Prostate gland (tissue), 2 donors: ENCODE results near the gene HRH2. TPM values are rescaled to one million over a fixed set of nuclear protein-coding genes. Genes with fewer than 3 reads are reported as not detected.

Experiments
- DNase-seq: peaks from one replicate; pipeline ENCODE4 v3.0.0-alpha.2; 2019; ENCODE audit warnings: low spot score
- H3K27ac ChIP-seq, 2 donors: fragments of 200-600 bp; sonication (generic); 2 replicates each; pipeline ENCODE4 v1.5.1; 2017 to 2019
- H3K27me3 ChIP-seq: fragments of 200-600 bp; sonication (generic); replicated peaks from 2 replicates; pipeline ENCODE4 v1.5.1; 2019; ENCODE audit not compliant: insufficient read depth
- H3K36me3 ChIP-seq, 2 donors: fragments of 200-600 bp; sonication (generic); 1 replicate in 1 of 2; 2 replicates in 1 of 2; pipeline versions ENCODE4 v1.5.1 to v1.8.1; 2017 to 2019
- H3K4me1 ChIP-seq: fragments of 200-600 bp; sonication (generic); replicated peaks from 2 replicates; pipeline ENCODE4 v1.5.1; 2019
- H3K4me3 ChIP-seq, 2 donors: fragments of 200-600 bp; sonication (generic); 2 replicates each; pipeline ENCODE4 v1.5.1; 2017 to 2019
- H3K9me3 ChIP-seq: fragments of 200-600 bp; sonication (generic); 2 replicates; pipeline ENCODE4 v1.5.1; 2017
- CTCF ChIP-seq, 4 experiments: fragments of 200-600 bp in 2 of 4; fragments of 450-650 bp in 2 of 4; sonication (generic) in 2 of 4; IDR thresholded peaks; 1 replicate in 3 of 4; 2 replicates in 1 of 4; pipeline ENCODE4 v1.5.1; 2016 to 2019; ENCODE audit warnings: antibody characterized with exemption in 4 of 4, mild to moderate bottlenecking in 2 of 4, moderate library complexity in 2 of 4
- POLR2A ChIP-seq: fragments of 450-650 bp; IDR thresholded peaks from one replicate; pipeline ENCODE4 v1.6.1; 2016; ENCODE audit warnings: antibody characterized with exemption, mild to moderate bottlenecking
- POLR2AphosphoS5 ChIP-seq: sonication (generic); formaldehyde crosslinking; IDR thresholded peaks from one replicate; pipeline ENCODE4 v1.6.1; 2017; ENCODE audit warnings: antibody characterized with exemption
- WGBS: methylation state at CpG from one replicate; pipeline ENCODE4 v1.1.5; 2018; 5-methylcytosine and 5-hydroxymethylcytosine counted together
- intact Hi-C: fragments of 100-400 bp; cut with DNase I; formaldehyde crosslinking; loops from one replicate; pipeline ENCODE4 v1.14.2; 2022
- total RNA-seq, 2 donors: library from RNA; depleted of rRNA; stranded (reverse); fragments of >200 nt; gene quantifications; one replicate each; pipeline ENCODE4 v1.1.0, GENCODE V29; 2016

Gene HRH2
- total RNA-seq, 2 donors from 2014 or later = 0.55 to 5.3 TPM

- WGBS = 65% methylated on average over 10 of the region's 10 CpGs
- Histone ChIP-seq H3K4me3 (no peak overlapping the region), H3K9me3 (no peaks in the 10 kb centered on the region), H3K27ac (no peak overlapping the region), H3K36me3 (no peaks in the 10 kb centered on the region), H3K4me1 (no peaks in the 10 kb centered on the region), H3K27me3 (no peaks in the 10 kb centered on the region)
- intact Hi-C loops = no loop called here
- TF ChIP-seq POLR2AphosphoS5 (no peak), CTCF (IDR thresholded peaks at IDR 0.05) (no peak), POLR2A (no peak)
- DNase-seq = no peak
Measured at GRCh38 chr5:175734501-175734900, 76.6 kb downstream of the HRH2 start.

- TF ChIP-seq POLR2A (no peak), CTCF (IDR thresholded peaks at IDR 0.05) (no peak), POLR2AphosphoS5 (no peak)
- DNase-seq = no peak
- Histone ChIP-seq H3K27me3 (no peaks in the 10 kb centered on the region), H3K9me3 (no peaks in the 10 kb centered on the region), H3K4me3 (no peak overlapping the region), H3K27ac (no peak overlapping the region), H3K36me3 (no peaks in the 10 kb centered on the region), H3K4me1 (no peaks in the 10 kb centered on the region)
- intact Hi-C loops = no loop called here
- WGBS = 90% methylated on average over 11 of the region's 11 CpGs
Measured at GRCh38 chr5:175735701-175736100, 77.8 kb downstream of the HRH2 start.

DNA sequence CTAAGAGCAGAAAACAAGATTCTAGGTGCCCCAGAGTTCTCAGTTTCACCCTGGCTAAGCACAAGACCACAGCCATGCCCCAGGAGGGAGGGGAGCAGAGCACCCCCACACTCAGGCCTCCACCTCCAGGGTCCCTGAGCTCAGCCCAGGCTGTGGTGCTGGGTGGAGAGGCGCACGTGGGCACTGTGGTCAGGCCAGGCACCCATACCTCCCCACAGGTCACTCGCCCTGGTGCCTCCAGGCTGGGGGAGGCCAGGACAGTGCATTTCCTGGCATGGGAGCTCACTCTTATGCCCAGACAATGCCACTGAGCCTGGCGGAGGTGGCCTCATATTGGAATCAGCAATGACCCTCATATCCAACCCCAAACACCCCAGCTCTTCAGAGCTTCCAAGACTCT lies 78.8 kb downstream of the HRH2 start:
- no peak for DNase-seq
- H3K27me3 ChIP-seq = no peaks in the 10 kb centered on the region
- no peaks in the 10 kb centered on the region for H3K9me3 ChIP-seq
- no peaks in the 10 kb centered on the region for H3K36me3 ChIP-seq
- TF ChIP-seq POLR2A (no peak), POLR2AphosphoS5 (no peak), CTCF (IDR thresholded peaks at IDR 0.05) (no peak)
- no peak overlapping the region for H3K27ac ChIP-seq
- no peak overlapping the region for H3K4me3 ChIP-seq
- intact Hi-C loops = no loop called here
- no peaks in the 10 kb centered on the region for H3K4me1 ChIP-seq
- 70% methylated on average over 4 of the region's 4 CpGs for WGBS

- no peaks in the 10 kb centered on the region for H3K27me3 ChIP-seq
- no peaks in the 10 kb centered on the region for H3K9me3 ChIP-seq
- H3K4me3 ChIP-seq = no peak overlapping the region
- no peaks in the 10 kb centered on the region for H3K4me1 ChIP-seq
- no peak for DNase-seq
- no peaks in the 10 kb centered on the region for H3K36me3 ChIP-seq
- H3K27ac ChIP-seq = no peak overlapping the region
- WGBS = 67% methylated on average over 7 of the region's 7 CpGs
- TF ChIP-seq CTCF (IDR thresholded peaks at IDR 0.05) = no peak
- no peak for TF ChIP-seq POLR2A
- TF ChIP-seq POLR2AphosphoS5 = no peak
- intact Hi-C loops = no loop called here
Measured at GRCh38 chr5:175737481-175737880, 79.6 kb downstream of the HRH2 start.

DNA sequence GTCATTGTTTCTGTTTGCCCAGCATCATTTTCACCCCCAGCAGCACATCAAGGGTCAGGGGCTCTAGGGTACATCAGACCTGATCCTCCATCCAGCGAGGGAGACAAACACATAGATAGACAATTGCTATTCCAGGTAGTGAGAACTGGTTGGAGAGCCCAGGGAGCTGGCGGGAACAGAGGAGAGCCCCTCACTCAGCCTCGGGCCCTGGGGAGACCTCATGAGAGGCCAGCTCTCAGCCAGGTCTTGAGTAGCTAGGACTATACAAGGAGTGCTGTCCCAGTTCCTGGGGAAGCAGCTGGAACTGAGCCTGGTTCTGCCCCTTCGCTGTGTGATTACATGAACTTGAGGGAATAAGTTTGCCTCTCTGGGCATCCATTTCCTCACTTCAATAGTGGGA lies 80.3 kb downstream of the HRH2 start:
- intact Hi-C loops = no loop called here
- 89% methylated on average over 4 of the region's 4 CpGs for WGBS

More for the DNA sequence above, 80.3 kb downstream of the HRH2 start:
- TF ChIP-seq CTCF (IDR thresholded peaks at IDR 0.05) (no peak), POLR2AphosphoS5 (no peak), POLR2A (no peak)
- Histone ChIP-seq H3K4me1 (no peaks in the 10 kb centered on the region), H3K4me3 (no peak overlapping the region), H3K36me3 (no peaks in the 10 kb centered on the region), H3K27me3 (no peaks in the 10 kb centered on the region), H3K27ac (no peak overlapping the region), H3K9me3 (no peaks in the 10 kb centered on the region)
- DNase-seq = no peak
